ENCODE data around the gene ZNF581. TPM values are rescaled to one million over a fixed set of nuclear protein-coding genes. Genes with fewer than 3 reads are reported as not detected.

Gene ZNF581
- total RNA-seq, 1 experiment from 2014 or later = 65.1 TPM

DNA sequence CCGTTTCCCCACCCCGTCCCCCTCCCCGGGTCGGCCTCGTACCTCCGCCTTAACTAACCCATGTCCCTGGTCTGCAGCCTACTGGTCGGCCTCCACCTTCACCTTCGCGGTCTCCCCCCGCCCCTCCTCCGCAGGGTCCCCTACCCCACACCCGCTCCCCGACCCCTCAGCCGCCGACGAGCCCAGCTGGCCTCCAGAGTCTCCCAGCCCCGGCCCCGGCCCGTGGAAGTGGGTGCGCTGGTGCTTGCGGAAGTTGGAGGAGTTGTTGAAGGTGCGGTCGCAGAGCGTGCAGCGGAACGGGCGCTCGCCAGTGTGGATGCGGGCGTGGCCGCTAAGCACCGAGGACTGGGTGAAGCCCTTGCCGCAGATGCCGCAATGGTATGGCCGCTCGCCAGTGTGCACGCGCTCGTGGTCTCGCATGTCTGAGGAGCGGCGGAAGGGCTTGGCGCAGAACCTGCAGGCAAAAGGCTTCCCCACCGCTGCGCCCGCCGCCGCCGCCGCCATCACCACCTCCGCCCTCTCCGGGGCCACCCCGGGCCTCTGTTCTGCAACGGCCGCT, 21.7 kb upstream of the ZNF581 start:
- H3K9me3 ChIP-seq (ENCODE audit: control insufficient read depth, low read depth, low read length) = no peaks in the 10 kb centered on the region
- H3K27me3 ChIP-seq (ENCODE audit: insufficient read depth, low read length) = no peaks in the 10 kb centered on the region
- H3T11ph ChIP-seq (ENCODE audit: low read length) = no peak overlapping the region
- Mint-ChIP-seq H3K27me3 (ENCODE audit: low read depth) (peaks cover 2% of the 10 kb centered on the region), H3K27ac (no peak overlapping the region), H3K9me3 (no peaks in the 10 kb centered on the region; a peak in 1 of 5 replicates), H3K36me3 (ENCODE audit: insufficient read depth in 1 of 3, low read depth in 3 of 3) (peaks cover 19 to 37% (median 34%) of the 10 kb centered on the region in 3 experiments), H3K4me1 (peaks cover 9 to 14% of the 10 kb centered on the region in 2 experiments), H3K4me3 (no peak overlapping the region)
- H3K4me1 ChIP-seq (ENCODE audit: insufficient read depth, low read length) = no peaks in the 10 kb centered on the region
- H3K23me2 ChIP-seq (ENCODE audit: insufficient read length, low read depth, low read length, poor library complexity, severe bottlenecking) = no peaks in the 10 kb centered on the region
- H3K79me2 ChIP-seq (ENCODE audit: insufficient read depth, low read length) = no peaks in the 10 kb centered on the region
- H3K23ac ChIP-seq (ENCODE audit: insufficient read length, low read depth, low read length) = no peak overlapping the region
- DNase-seq = no peak
- TF ChIP-seq, protein P1, sequence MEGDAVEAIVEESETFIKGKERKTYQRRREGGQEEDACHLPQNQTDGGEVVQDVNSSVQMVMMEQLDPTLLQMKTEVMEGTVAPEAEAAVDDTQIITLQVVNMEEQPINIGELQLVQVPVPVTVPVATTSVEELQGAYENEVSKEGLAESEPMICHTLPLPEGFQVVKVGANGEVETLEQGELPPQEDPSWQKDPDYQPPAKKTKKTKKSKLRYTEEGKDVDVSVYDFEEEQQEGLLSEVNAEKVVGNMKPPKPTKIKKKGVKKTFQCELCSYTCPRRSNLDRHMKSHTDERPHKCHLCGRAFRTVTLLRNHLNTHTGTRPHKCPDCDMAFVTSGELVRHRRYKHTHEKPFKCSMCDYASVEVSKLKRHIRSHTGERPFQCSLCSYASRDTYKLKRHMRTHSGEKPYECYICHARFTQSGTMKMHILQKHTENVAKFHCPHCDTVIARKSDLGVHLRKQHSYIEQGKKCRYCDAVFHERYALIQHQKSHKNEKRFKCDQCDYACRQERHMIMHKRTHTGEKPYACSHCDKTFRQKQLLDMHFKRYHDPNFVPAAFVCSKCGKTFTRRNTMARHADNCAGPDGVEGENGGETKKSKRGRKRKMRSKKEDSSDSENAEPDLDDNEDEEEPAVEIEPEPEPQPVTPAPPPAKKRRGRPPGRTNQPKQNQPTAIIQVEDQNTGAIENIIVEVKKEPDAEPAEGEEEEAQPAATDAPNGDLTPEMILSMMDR (conservative IDR thresholded peaks at IDR 0.05) = no peak
- no peak overlapping the region for H3K27ac ChIP-seq (ENCODE audit: insufficient read length, low read depth, low read length)
- H4K20me1 ChIP-seq (ENCODE audit: control insufficient read depth, insufficient read depth, insufficient read length) = no peaks in the 10 kb centered on the region
- H3K56ac ChIP-seq (ENCODE audit: insufficient read length, low read depth, low read length) = no peak overlapping the region
- H3K9ac ChIP-seq (ENCODE audit: extremely low read depth, insufficient read length, low read length) = no peak overlapping the region
- H2BK12ac ChIP-seq (ENCODE audit: insufficient read length, low read depth, low read length) = no peak overlapping the region
- H2BK5ac ChIP-seq (ENCODE audit: insufficient read length, low read length) = no peak overlapping the region
- H2BK20ac ChIP-seq (ENCODE audit: low read depth, low read length, poor library complexity, severe bottlenecking) = no peak overlapping the region
- WGBS (ENCODE audit: extremely low coverage, insufficient read length, low lambda C conversion rate) = no CpG with 5 or more reads among the region's 55 CpGs
- H3K4ac ChIP-seq (ENCODE audit: low read depth, low read length) = no peak overlapping the region
- no peaks in the 10 kb centered on the region for H3K79me1 ChIP-seq (ENCODE audit: insufficient read depth, low read depth, low read length, poor library complexity, severe bottlenecking)
- H4K8ac ChIP-seq (replicated peaks; ENCODE audit: insufficient read length, low read depth, low read length) = no peak overlapping the region
- H2BK120ac ChIP-seq (ENCODE audit: low read depth, low read length, poor library complexity, severe bottlenecking) = no peak overlapping the region
- H3K4me2 ChIP-seq (ENCODE audit: insufficient read depth, insufficient read length, low read length) = no peak overlapping the region
- H2AK5ac ChIP-seq (ENCODE audit: insufficient read length, low read length) = no peak overlapping the region
- H4K5ac ChIP-seq (ENCODE audit: insufficient read length, low read depth, low read length) = no peak overlapping the region
- no peak overlapping the region for H2AFZ ChIP-seq (ENCODE audit: low read length)
- no peak overlapping the region for H4K91ac ChIP-seq (ENCODE audit: insufficient read length, low read depth, low read length)
- H3K14ac ChIP-seq (ENCODE audit: insufficient read depth, low read length) = no peak overlapping the region
- H3K18ac ChIP-seq (ENCODE audit: insufficient read length, low read depth, low read length) = no peak overlapping the region
- no peak overlapping the region for H2BK15ac ChIP-seq (ENCODE audit: low read depth, low read length)

Measured in H9 (cell line).